Activated naive CD8-positive, alpha-beta T cell treated with anti-CD3 and anti-CD28 coated beads, Interleukin-2, amount 10 ng/mL, durations not matched to agents 7 days and 5 days (primary cell): ENCODE results near the gene ST3GAL4. TPM values are rescaled to one million over a fixed set of nuclear protein-coding genes. Genes with fewer than 3 reads are reported as not detected.

Experiments
- ATAC-seq: fragments of 150-1000 bp; cut with Tn5 transposase; one replicate; pipeline ENCODE4 v1.10.0; 2021; ENCODE audit warnings: low read depth, moderate library complexity
- POLR2A ChIA-PET: fragments of 350-600 bp; sonication (Branson Sonifier 250); formaldehyde crosslinking; loops from one replicate; lab custom pipeline; 2021; ENCODE audit warnings: antibody characterized with exemption; lab: Charles Lee
- DNase-seq: peaks from one replicate; pipeline ENCODE4 v3.0.0; 2021
- H3K27ac Mint-ChIP-seq: one replicate; pipeline ENCODE4 v1.8.0; 2022; ENCODE audit warnings: mild to moderate bottlenecking, mixed read lengths
- H3K27me3 Mint-ChIP-seq: one replicate; pipeline ENCODE4 v1.8.0; 2022; ENCODE audit warnings: mild to moderate bottlenecking, moderate library complexity, mixed read lengths
- H3K36me3 Mint-ChIP-seq: one replicate; pipeline ENCODE4 v1.8.0; 2021; ENCODE audit warnings: mild to moderate bottlenecking, mixed read lengths
- H3K4me1 Mint-ChIP-seq: one replicate; pipeline ENCODE4 v1.8.0; 2021; ENCODE audit warnings: mixed read lengths
- H3K4me3 Mint-ChIP-seq: one replicate; pipeline ENCODE4 v1.8.0; 2022; ENCODE audit warnings: mild to moderate bottlenecking, moderate library complexity, mixed read lengths
- H3K9me3 Mint-ChIP-seq: one replicate; pipeline ENCODE4 v1.8.0; 2021; ENCODE audit warnings: mixed read lengths
- total RNA-seq, 2 experiments: library from RNA; stranded (reverse); gene quantifications; one replicate each; pipeline ENCODE4 v1.2.3, GENCODE V29; 2021

The ST3GAL4 gene
- total RNA-seq, 2 experiments from 2014 or later: 6.3 to 8.5 TPM

- no peaks in the 10 kb centered on the region for H3K9me3 Mint-ChIP-seq
- ATAC-seq (peak; percentile 73), DNase-seq (peak; percentile 49)
- H3K4me1 Mint-ChIP-seq: peaks cover 37% of the 10 kb centered on the region
- peak overlapping the region; percentile 93 for H3K27ac Mint-ChIP-seq
- peaks cover 29% of the 10 kb centered on the region for H3K36me3 Mint-ChIP-seq
- H3K4me3 Mint-ChIP-seq: peak overlapping the region; percentile 77
- POLR2A ChIA-PET: interaction anchor here (0.7 to 3.5 kb wide), 9 partner anchors 9 to 693 kb away, joined by 3 to 61 read pairs (median 4); partner anchors contain the start of genes CHEK1, DCPS, FOXRED1 and HYLS1
- H3K27me3 Mint-ChIP-seq: no peaks in the 10 kb centered on the region
These were observed 37.5 kb upstream of the ST3GAL4 start for GRCh38 chr11:126317756-126318573.

DNA sequence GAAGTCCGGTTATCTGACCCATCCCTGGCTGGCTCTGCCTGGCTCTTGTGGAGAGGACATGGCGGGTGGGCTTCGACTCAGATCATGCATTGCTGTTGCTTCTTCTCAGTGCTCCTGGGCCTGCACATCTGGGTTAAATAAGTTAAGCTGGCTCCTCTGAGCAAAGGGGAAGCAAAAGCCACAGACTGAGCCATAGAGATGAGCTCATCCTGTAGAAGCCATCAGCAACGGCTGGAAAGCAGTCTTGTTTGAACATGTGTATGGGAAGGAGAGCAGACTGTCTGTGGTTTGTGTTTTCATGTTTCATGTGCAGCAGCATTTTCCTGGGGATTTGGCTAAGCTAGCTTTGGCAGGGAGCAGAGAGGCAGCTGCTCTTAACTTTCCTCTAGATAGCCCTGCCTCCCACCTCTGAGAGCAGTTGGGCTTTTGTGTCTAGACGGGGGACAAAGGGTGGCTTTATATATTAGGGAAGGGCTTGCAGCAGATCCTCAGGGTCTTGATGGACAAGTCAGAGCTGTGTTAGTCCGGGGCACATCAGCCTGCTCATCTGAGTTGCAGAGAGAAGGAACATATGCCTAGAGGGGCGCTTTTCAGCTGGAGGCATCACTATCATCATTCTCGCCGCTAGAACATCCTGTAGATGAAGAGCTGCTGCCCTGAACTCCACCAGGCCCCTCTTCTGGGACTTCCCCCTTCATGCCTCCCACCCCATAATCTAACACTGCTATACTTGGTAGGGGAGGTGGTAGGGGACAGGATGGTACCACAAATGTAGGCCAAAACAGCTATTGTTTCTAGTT is 36.7 kb upstream of the ST3GAL4 start:
- POLR2A ChIA-PET: interaction anchor here (0.6 to 3.5 kb wide), 10 partner anchors 9 to 694 kb away, joined by 3 to 61 read pairs (median 4); partner anchors contain the start of genes CHEK1, DCPS, FOXRED1 and HYLS1
- peak; percentile 79 for ATAC-seq
- H3K4me3 Mint-ChIP-seq: peak overlapping the region; percentile 77

DNA sequence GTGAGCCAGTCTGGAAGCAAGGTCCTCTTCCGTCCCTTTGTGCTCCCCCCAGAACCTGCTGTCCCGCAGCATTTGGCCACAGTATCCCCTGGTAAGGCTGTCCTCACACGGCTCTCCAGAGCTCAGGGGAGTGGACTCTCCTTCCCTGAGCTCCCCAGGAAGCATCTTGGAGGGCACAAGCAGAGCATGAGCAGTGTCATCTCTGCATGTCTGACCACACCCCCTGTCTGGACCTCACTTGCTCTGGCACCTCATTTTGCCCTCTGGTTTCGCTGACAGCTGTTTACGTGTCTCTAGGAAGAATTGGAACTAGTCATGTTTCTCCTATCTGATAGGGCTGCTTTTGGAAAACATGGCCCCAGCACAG is 36.1 kb upstream of the ST3GAL4 start:
- no peaks in the 10 kb centered on the region for H3K27me3 Mint-ChIP-seq
- DNase-seq: no peak
- peaks cover 31% of the 10 kb centered on the region for H3K4me1 Mint-ChIP-seq
- H3K4me3 Mint-ChIP-seq: peak overlapping the region; percentile 77
- no peaks in the 10 kb centered on the region for H3K9me3 Mint-ChIP-seq
- H3K27ac Mint-ChIP-seq: peak overlapping the region; percentile 93
- POLR2A ChIA-PET: interaction anchor here (0.7 to 3.5 kb wide), 7 partner anchors 13 to 432 kb away, joined by 3 to 61 read pairs (median 4); partner anchors contain the start of genes DCPS, HYLS1 and ST3GAL4
- H3K36me3 Mint-ChIP-seq: peaks cover 24% of the 10 kb centered on the region
- no peak for ATAC-seq

More for the DNA sequence above, 36.7 kb upstream of the ST3GAL4 start:
- DNase-seq: peak; percentile 40
- Mint-ChIP-seq H3K27ac (peak overlapping the region; percentile 93), H3K27me3 (no peaks in the 10 kb centered on the region), H3K36me3 (peaks cover 29% of the 10 kb centered on the region), H3K9me3 (no peaks in the 10 kb centered on the region), H3K4me1 (peaks cover 34% of the 10 kb centered on the region)

- DNase-seq (no peak), ATAC-seq (no peak)
- H3K27ac Mint-ChIP-seq: no peak overlapping the region
- H3K4me1 Mint-ChIP-seq: peaks cover 22% of the 10 kb centered on the region
- H3K36me3 Mint-ChIP-seq: peaks cover 8% of the 10 kb centered on the region
- POLR2A ChIA-PET: no interaction called here
- no peaks in the 10 kb centered on the region for H3K9me3 Mint-ChIP-seq
- H3K4me3 Mint-ChIP-seq: no peak overlapping the region
- no peaks in the 10 kb centered on the region for H3K27me3 Mint-ChIP-seq
These were observed 32.5 kb upstream of the ST3GAL4 start for GRCh38 chr11:126322996-126323395.

DNA sequence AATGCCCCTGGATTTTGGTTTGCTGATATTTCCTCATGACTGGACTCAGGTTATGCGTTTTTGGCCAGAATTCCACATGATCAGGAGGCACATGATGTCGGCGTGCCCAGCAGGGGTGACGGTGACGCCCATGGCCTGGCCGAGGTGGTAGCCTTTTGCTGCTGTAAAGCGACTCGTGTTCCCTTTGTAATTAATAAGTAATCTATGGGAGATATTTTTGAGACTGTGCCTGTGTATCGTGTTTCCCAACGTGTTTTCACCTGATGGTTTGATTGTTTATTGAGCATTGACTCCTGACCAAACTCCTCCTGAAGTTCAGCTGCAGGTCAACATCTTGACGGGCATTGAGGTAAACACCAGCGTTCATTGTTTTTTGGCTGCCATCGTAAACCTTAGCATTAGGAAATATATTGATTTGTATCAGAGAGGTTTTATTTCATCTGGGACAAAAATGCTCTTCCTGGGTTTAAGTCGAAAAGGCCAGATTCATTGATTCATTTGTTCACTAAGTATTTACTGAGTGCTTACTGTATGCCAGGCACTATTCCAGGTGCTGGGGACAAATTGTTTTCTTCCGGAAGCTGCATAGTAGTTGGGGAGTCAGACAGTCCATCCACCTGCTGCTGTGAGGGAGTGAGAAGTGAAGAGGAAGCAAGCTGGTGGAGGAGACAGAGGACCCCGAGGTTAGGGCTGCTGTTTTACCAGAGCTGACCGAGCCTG is 28.0 kb upstream of the ST3GAL4 start:
- H3K27ac Mint-ChIP-seq: no peak overlapping the region
- no peaks in the 10 kb centered on the region for H3K27me3 Mint-ChIP-seq
- no peak overlapping the region for H3K4me3 Mint-ChIP-seq
- POLR2A ChIA-PET: interaction anchor here (1.5 kb wide), 1 partner anchor 9 kb away, joined by 4 read pairs; no protein-coding TSS in a partner anchor
- DNase-seq: no peak
- peaks cover 7% of the 10 kb centered on the region for H3K4me1 Mint-ChIP-seq
- no peak for ATAC-seq
- no peaks in the 10 kb centered on the region for H3K36me3 Mint-ChIP-seq
- H3K9me3 Mint-ChIP-seq: no peaks in the 10 kb centered on the region

GRCh38 chr11:126328001-126328390 is 27.5 kb upstream of the ST3GAL4 start:
- Mint-ChIP-seq H3K4me1 (peaks cover 7% of the 10 kb centered on the region), H3K27ac (no peak overlapping the region), H3K4me3 (no peak overlapping the region), H3K27me3 (no peaks in the 10 kb centered on the region), H3K9me3 (no peaks in the 10 kb centered on the region), H3K36me3 (no peaks in the 10 kb centered on the region)
- DNase-seq (no peak), ATAC-seq (no peak)
- POLR2A ChIA-PET: interaction anchor here (1.5 kb wide), 1 partner anchor 10 kb away, joined by 4 read pairs; no protein-coding TSS in a partner anchor

DNA sequence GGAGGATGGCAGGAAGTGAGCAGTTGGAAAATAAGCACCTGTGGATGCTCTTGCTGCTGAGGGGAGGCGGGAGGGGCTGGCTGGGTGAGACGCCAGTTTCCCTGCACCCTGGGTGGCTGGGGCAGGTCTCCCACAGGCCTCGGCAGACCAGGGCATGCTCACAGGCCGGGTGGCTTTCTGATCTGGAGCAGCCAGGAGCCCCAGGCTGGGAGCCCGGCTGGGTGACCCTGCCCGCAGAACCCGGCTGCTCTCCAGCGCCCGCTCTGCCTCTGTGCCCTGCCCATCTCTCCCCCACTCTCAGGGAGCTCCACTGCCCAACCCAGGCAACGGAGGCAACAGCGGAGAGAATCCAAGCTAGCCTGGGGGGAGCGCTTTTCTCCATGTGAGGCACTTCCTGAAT is 27.0 kb upstream of the ST3GAL4 start:
- H3K4me1 Mint-ChIP-seq: peaks cover 7% of the 10 kb centered on the region
- no peak for ATAC-seq
- H3K36me3 Mint-ChIP-seq: no peaks in the 10 kb centered on the region
- no peak overlapping the region for H3K27ac Mint-ChIP-seq
- H3K9me3 Mint-ChIP-seq: no peaks in the 10 kb centered on the region
- H3K27me3 Mint-ChIP-seq: no peaks in the 10 kb centered on the region
- DNase-seq: no peak
- POLR2A ChIA-PET: interaction anchor here (1.5 kb wide), 1 partner anchor 10 kb away, joined by 4 read pairs; no protein-coding TSS in a partner anchor
- no peak overlapping the region for H3K4me3 Mint-ChIP-seq

DNA sequence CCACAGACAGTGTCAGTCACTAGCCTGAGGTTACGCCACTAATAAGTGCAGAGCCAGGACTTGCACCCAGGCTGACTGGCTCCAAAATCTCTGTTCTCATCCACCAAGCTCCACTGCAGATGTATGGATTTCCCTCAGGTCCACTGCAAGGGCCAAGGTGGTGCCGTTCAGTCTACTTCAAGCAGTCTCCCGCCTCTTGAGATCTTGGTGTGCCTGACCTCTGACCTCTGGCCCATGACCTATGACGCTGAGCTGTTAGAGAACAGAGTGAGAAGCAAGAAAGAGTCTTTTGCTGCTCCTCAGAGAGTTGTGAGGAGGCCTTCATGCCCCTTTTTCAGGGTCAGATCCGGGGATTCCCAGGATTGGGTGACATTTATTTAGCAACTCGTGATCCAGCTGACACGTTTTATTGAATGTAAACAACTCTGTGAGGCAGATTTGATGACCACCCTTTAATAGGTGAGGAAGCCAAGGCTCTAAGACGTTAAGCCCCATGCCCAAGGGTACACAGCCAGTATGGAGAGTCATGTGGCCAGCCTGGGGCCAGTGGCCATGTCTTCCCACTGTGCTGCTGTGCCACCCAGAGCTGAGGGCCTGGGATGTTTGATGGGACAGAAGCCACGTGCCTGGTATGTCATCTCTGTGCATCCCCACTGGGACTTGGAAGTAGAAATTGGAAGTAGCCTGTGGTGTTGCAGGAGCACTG is 26.4 kb upstream of the ST3GAL4 start:
- Mint-ChIP-seq H3K4me3 (no peak overlapping the region), H3K36me3 (no peaks in the 10 kb centered on the region), H3K4me1 (peaks cover 7% of the 10 kb centered on the region), H3K27me3 (no peaks in the 10 kb centered on the region), H3K9me3 (no peaks in the 10 kb centered on the region), H3K27ac (no peak overlapping the region)
- DNase-seq: no peak
- no peak for ATAC-seq
- POLR2A ChIA-PET: interaction anchor here (1.0 kb wide), 1 partner anchor 25 kb away, joined by 4 read pairs; no protein-coding TSS in a partner anchor

- DNase-seq (no peak), ATAC-seq (no peak)
- Mint-ChIP-seq H3K27me3 (no peaks in the 10 kb centered on the region), H3K27ac (no peak overlapping the region), H3K9me3 (no peaks in the 10 kb centered on the region), H3K4me3 (no peak overlapping the region), H3K36me3 (no peaks in the 10 kb centered on the region), H3K4me1 (peaks cover 7% of the 10 kb centered on the region)
- POLR2A ChIA-PET: interaction anchor here (1.0 kb wide), 1 partner anchor 24 kb away, joined by 4 read pairs; no protein-coding TSS in a partner anchor
These were observed 25.8 kb upstream of the ST3GAL4 start for GRCh38 chr11:126329644-126330211.

- DNase-seq: no peak
- H3K4me1 Mint-ChIP-seq: peaks cover 10% of the 10 kb centered on the region
- H3K36me3 Mint-ChIP-seq: peaks cover 2% of the 10 kb centered on the region
These were observed 24.2 kb upstream of the ST3GAL4 start for GRCh38 chr11:126331286-126331685.

DNA sequence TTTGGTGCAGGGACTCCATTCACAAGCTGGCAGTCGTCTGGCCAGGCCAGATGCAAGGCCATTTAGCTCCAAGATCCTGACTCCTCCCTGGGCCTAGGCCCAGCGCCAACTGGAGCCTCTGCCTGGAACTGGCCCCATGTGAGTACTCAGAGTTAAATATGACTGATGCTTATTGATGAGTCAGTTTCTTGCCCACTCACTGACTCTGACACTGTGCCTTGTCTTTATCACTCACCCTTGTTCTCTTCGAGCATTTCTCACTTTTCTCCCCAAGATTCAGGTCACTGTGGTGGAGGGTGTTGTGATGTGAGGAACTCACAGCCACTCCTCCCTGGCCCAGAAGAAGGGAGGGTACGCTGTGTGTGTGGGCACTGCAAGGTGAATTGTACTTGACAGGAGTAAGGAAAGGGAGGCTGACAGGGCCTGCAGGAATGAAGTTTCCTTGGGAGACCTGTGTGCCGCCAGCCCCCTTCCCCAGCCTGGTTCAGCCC is 23.2 kb upstream of the ST3GAL4 start:
- no peak overlapping the region for H3K4me3 Mint-ChIP-seq
- no peak overlapping the region for H3K27ac Mint-ChIP-seq
- H3K9me3 Mint-ChIP-seq: no peaks in the 10 kb centered on the region
- POLR2A ChIA-PET: no interaction called here
- DNase-seq (no peak), ATAC-seq (no peak)
- H3K4me1 Mint-ChIP-seq: peaks cover 13% of the 10 kb centered on the region
- H3K27me3 Mint-ChIP-seq: no peaks in the 10 kb centered on the region
- H3K36me3 Mint-ChIP-seq: peaks cover 2% of the 10 kb centered on the region

More at GRCh38 chr11:126331286-126331685, 24.2 kb upstream of the ST3GAL4 start:
- no peaks in the 10 kb centered on the region for H3K27me3 Mint-ChIP-seq
- POLR2A ChIA-PET: no interaction called here
- no peak overlapping the region for H3K27ac Mint-ChIP-seq
- ATAC-seq: no peak
- H3K4me3 Mint-ChIP-seq: no peak overlapping the region
- H3K9me3 Mint-ChIP-seq: no peaks in the 10 kb centered on the region

DNA sequence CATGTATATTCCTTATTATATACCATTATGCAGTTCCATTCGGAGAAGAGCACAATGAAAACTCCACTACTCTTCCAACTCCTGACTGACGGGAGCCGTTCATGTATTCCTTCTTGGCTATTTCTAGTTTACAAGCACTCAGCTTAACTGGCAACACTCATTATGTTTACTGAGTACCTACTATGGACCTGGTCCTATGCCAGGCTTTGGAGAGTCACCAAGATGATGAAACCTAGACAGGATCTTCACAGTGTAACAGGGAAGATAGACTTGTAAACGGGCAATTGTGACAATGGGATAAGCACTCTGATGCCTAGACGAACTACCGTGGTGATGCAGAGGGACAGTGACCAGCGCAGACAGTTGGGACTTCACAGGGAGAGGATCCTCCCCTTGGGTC is 22.3 kb upstream of the ST3GAL4 start:
- H3K27ac Mint-ChIP-seq: no peak overlapping the region
- no peak for ATAC-seq
- no peaks in the 10 kb centered on the region for H3K9me3 Mint-ChIP-seq
- H3K4me1 Mint-ChIP-seq: peaks cover 11% of the 10 kb centered on the region
- POLR2A ChIA-PET: no interaction called here
- no peaks in the 10 kb centered on the region for H3K27me3 Mint-ChIP-seq
- no peak overlapping the region for H3K4me3 Mint-ChIP-seq
- peaks cover 2% of the 10 kb centered on the region for H3K36me3 Mint-ChIP-seq
- no peak for DNase-seq
